H9 (cell line): ENCODE results near the gene WNT7B. TPM values are rescaled to one million over a fixed set of nuclear protein-coding genes. Genes with fewer than 3 reads are reported as not detected.

Experiments used
- DNase-seq: peaks from one replicate; pipeline ENCODE4 v3.0.0-alpha.2; 2017
- H2AFZ ChIP-seq: one replicate; pipeline ENCODE4 v1.6.1; 2013; ENCODE audit warnings: mild to moderate bottlenecking, low read length, control low read depth, moderate library complexity
- H2AK5ac ChIP-seq: 2 replicates; pipeline ENCODE4 v1.6.1; 2013; ENCODE audit warnings: low read length, control low read depth, mixed read lengths; ENCODE audit not compliant: insufficient read length
- H2BK120ac ChIP-seq: one replicate; pipeline ENCODE4 v1.6.1; 2013; ENCODE audit warnings: low read depth, mild to moderate bottlenecking, low read length, control low read depth, inconsistent platforms; ENCODE audit not compliant: poor library complexity, severe bottlenecking
- H2BK12ac ChIP-seq: 2 replicates; pipeline ENCODE4 v1.6.1; 2013; ENCODE audit warnings: low read length, control low read depth, mixed read lengths, low read depth; ENCODE audit not compliant: insufficient read length
- H2BK15ac ChIP-seq: 2 replicates; pipeline ENCODE4 v1.6.1; 2013; ENCODE audit warnings: low read depth, low read length, control low read depth
- H2BK20ac ChIP-seq: one replicate; pipeline ENCODE4 v1.6.1; 2013; ENCODE audit warnings: low read depth, mild to moderate bottlenecking, low read length, control low read depth, inconsistent platforms; ENCODE audit not compliant: poor library complexity, severe bottlenecking
- H2BK5ac ChIP-seq: 2 replicates; pipeline ENCODE4 v1.6.1; 2013; ENCODE audit warnings: low read length, control low read depth, mixed read lengths; ENCODE audit not compliant: insufficient read length
- H3K14ac ChIP-seq: 2 replicates; pipeline ENCODE4 v1.6.1; 2013; ENCODE audit warnings: low read length, control low read depth; ENCODE audit not compliant: insufficient read depth
- H3K18ac ChIP-seq: 2 replicates; pipeline ENCODE4 v1.6.1; 2013; ENCODE audit warnings: low read depth, mild to moderate bottlenecking, mixed read lengths, low read length, control low read depth; ENCODE audit not compliant: insufficient read length
- H3K23ac ChIP-seq: 2 replicates; pipeline ENCODE4 v1.6.1; 2013; ENCODE audit warnings: low read length, control low read depth, mixed read lengths, low read depth; ENCODE audit not compliant: insufficient read length
- H3K23me2 ChIP-seq: 2 replicates; pipeline ENCODE4 v1.6.1; 2013; ENCODE audit warnings: low read depth, mild to moderate bottlenecking, mixed read lengths, low read length, control low read depth; ENCODE audit not compliant: insufficient read length, poor library complexity, severe bottlenecking
- H3K27ac ChIP-seq: 2 replicates; pipeline ENCODE4 v1.5.1; 2013; ENCODE audit warnings: low read length, control low read depth, mixed read lengths, low read depth; ENCODE audit not compliant: insufficient read length
- H3K27me3 ChIP-seq: 2 replicates; pipeline ENCODE4 v1.6.1; 2013; ENCODE audit warnings: low read length, control low read depth, inconsistent platforms; ENCODE audit not compliant: insufficient read depth
- H3K4ac ChIP-seq: 2 replicates; pipeline ENCODE4 v1.6.1; 2013; ENCODE audit warnings: low read depth, mild to moderate bottlenecking, control low read depth, inconsistent platforms, low read length, moderate library complexity
- H3K4me1 ChIP-seq: 2 replicates; pipeline ENCODE4 v1.6.1; 2013; ENCODE audit warnings: low read length, control low read depth, inconsistent platforms; ENCODE audit not compliant: insufficient read depth
- H3K4me2 ChIP-seq: 2 replicates; pipeline ENCODE4 v1.6.1; 2013; ENCODE audit warnings: low read length, control low read depth, mixed read lengths; ENCODE audit not compliant: insufficient read length, insufficient read depth
- H3K56ac ChIP-seq: 2 replicates; pipeline ENCODE4 v1.6.1; 2013; ENCODE audit warnings: low read depth, mild to moderate bottlenecking, mixed read lengths, low read length, control low read depth; ENCODE audit not compliant: insufficient read length
- H3K79me1 ChIP-seq: 2 replicates; pipeline ENCODE4 v1.6.1; 2013; ENCODE audit warnings: low read depth, mild to moderate bottlenecking, moderate library complexity, low read length, control low read depth, inconsistent platforms; ENCODE audit not compliant: insufficient read depth, poor library complexity, severe bottlenecking
- H3K79me2 ChIP-seq: 2 replicates; pipeline ENCODE4 v1.6.1; 2013; ENCODE audit warnings: low read length, control low read depth, inconsistent platforms; ENCODE audit not compliant: insufficient read depth
- H3K9ac ChIP-seq: 2 replicates; pipeline ENCODE4 v1.6.1; 2013; ENCODE audit warnings: low read length, control low read depth, mixed read lengths; ENCODE audit not compliant: insufficient read length; ENCODE audit errors: extremely low read depth
- H3K9me3 ChIP-seq: one replicate; pipeline ENCODE4 v1.6.1; 2013; ENCODE audit warnings: low read depth, low read length, inconsistent platforms; ENCODE audit not compliant: control insufficient read depth
- H3T11ph ChIP-seq: one replicate; pipeline ENCODE4 v1.6.1; 2013; ENCODE audit warnings: mild to moderate bottlenecking, low read length, control low read depth, inconsistent platforms
- H4K20me1 ChIP-seq: one replicate; pipeline ENCODE4 v1.6.1; 2013; ENCODE audit not compliant: control insufficient read depth, insufficient read length, insufficient read depth
- H4K5ac ChIP-seq: 2 replicates; pipeline ENCODE4 v1.6.1; 2013; ENCODE audit warnings: low read depth, mild to moderate bottlenecking, mixed read lengths, low read length, control low read depth; ENCODE audit not compliant: insufficient read length
- H4K8ac ChIP-seq: replicated peaks from 2 replicates; pipeline ENCODE4 v1.6.1; 2013; ENCODE audit warnings: low read length, control low read depth, mixed read lengths, low read depth; ENCODE audit not compliant: insufficient read length
- H4K91ac ChIP-seq: 2 replicates; pipeline ENCODE4 v1.6.1; 2013; ENCODE audit warnings: low read depth, mild to moderate bottlenecking, moderate library complexity, mixed read lengths, low read length, control low read depth; ENCODE audit not compliant: insufficient read length
- H3K27ac Mint-ChIP-seq, 3 experiments: 2 replicates in 2 of 3; 3 replicates in 1 of 3; pipeline ENCODE4 v1.8.0; 2020 to 2021; ENCODE audit warnings: mixed read lengths in 3 of 3, mild to moderate bottlenecking in 1 of 3, moderate library complexity in 1 of 3
- H3K27me3 Mint-ChIP-seq: 2 replicates; pipeline ENCODE4 v1.8.0; 2021; ENCODE audit warnings: low read depth, mild to moderate bottlenecking, moderate library complexity, mixed read lengths
- H3K36me3 Mint-ChIP-seq, 3 experiments: 2 replicates in 2 of 3; 3 replicates in 1 of 3; pipeline ENCODE4 v1.8.0; 2020 to 2021; ENCODE audit warnings: low read depth in 3 of 3, mixed read lengths in 3 of 3; ENCODE audit not compliant: insufficient read depth in 1 of 3
- H3K4me1 Mint-ChIP-seq, 2 experiments: 2 replicates each; pipeline ENCODE4 v1.8.0; 2020; ENCODE audit warnings: mixed read lengths in 2 of 2
- H3K4me3 Mint-ChIP-seq, 2 experiments: 2 replicates in 1 of 2; 3 replicates in 1 of 2; pipeline ENCODE4 v1.8.0; 2020 to 2021; ENCODE audit warnings: mild to moderate bottlenecking in 2 of 2, mixed read lengths in 2 of 2, moderate library complexity in 1 of 2
- H3K9me3 Mint-ChIP-seq, 2 experiments: 2 replicates in 1 of 2; 3 replicates in 1 of 2; pipeline ENCODE4 v1.8.0; 2020; ENCODE audit warnings: mild to moderate bottlenecking in 2 of 2, mixed read lengths in 2 of 2, moderate library complexity in 1 of 2
- WGBS: extraction: QIAGEN DNeasy Blood & Tissue Kit; methylation state at CpG from one replicate; pipeline ENCODE4 v1.1.7; 2013; ENCODE audit warnings: missing lambda C conversion rate, low lambda C conversion rate, mixed read lengths; ENCODE audit not compliant: insufficient read length; ENCODE audit errors: extremely low coverage; 5-methylcytosine and 5-hydroxymethylcytosine counted together
- total RNA-seq: library from RNA; stranded (reverse); gene quantifications from 2 replicates; pipeline ENCODE4 v1.2.1, GENCODE V29; 2021
- TF ChIP-seq, protein P1 (sequence below): fragments of 200-600 bp; sonication (generic); conservative IDR thresholded peaks from 3 replicates; pipeline ENCODE4 v1.8.0; 2021; ENCODE audit warnings: antibody characterized with exemption, mild to moderate bottlenecking

The WNT7B gene
- total RNA-seq, 1 experiment from 2014 or later: 0.09 TPM

DNA sequence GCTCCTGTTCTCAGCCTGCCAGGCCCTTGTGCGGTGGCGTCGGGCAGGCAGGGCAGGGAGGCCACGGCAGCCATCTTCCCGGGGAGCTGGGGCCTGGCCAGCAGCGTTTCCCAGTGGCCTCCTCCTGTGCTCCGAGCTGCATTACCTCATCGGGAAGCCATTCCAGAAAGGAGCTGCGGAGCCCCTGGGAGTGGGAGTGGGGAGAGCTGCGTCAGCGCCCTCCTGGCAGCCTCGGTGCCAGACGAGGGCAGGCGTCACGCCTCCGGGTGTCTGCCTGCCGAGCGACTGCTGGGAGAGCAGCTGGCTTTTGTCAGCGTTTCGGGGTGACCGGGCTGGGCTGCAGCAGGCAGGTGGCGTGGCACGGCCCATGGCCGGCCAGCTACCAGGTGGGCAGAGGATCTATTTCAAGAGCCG lies 30.9 kb upstream of the WNT7B start:
- no peak overlapping the region for H3K56ac ChIP-seq
- no peak overlapping the region for H3K18ac ChIP-seq
- H2BK15ac ChIP-seq: no peak overlapping the region
- WGBS: no CpG with 5 or more reads among the region's 25 CpGs
- H3K79me1 ChIP-seq: no peaks in the 10 kb centered on the region
- no peaks in the 10 kb centered on the region for H3K23me2 ChIP-seq
- no peak overlapping the region for H2AFZ ChIP-seq
- no peaks in the 10 kb centered on the region for H4K20me1 ChIP-seq
- no peaks in the 10 kb centered on the region for H3K79me2 ChIP-seq
- H3K27me3 ChIP-seq: no peaks in the 10 kb centered on the region
- H3K4ac ChIP-seq: no peak overlapping the region
- H3T11ph ChIP-seq: no peak overlapping the region
- Mint-ChIP-seq H3K36me3 (no peaks in the 10 kb centered on the region), H3K4me3 (no peak overlapping the region), H3K27me3 (peaks cover 6% of the 10 kb centered on the region; the same call in 1 of the 2 replicates), H3K27ac (no peak overlapping the region), H3K4me1 (peaks cover 5% of the 10 kb centered on the region in 2 experiments), H3K9me3 (no peaks in the 10 kb centered on the region; a peak in 1 of 5 replicates)
- no peak overlapping the region for H2BK12ac ChIP-seq
- TF ChIP-seq, protein P1, sequence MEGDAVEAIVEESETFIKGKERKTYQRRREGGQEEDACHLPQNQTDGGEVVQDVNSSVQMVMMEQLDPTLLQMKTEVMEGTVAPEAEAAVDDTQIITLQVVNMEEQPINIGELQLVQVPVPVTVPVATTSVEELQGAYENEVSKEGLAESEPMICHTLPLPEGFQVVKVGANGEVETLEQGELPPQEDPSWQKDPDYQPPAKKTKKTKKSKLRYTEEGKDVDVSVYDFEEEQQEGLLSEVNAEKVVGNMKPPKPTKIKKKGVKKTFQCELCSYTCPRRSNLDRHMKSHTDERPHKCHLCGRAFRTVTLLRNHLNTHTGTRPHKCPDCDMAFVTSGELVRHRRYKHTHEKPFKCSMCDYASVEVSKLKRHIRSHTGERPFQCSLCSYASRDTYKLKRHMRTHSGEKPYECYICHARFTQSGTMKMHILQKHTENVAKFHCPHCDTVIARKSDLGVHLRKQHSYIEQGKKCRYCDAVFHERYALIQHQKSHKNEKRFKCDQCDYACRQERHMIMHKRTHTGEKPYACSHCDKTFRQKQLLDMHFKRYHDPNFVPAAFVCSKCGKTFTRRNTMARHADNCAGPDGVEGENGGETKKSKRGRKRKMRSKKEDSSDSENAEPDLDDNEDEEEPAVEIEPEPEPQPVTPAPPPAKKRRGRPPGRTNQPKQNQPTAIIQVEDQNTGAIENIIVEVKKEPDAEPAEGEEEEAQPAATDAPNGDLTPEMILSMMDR: no peak
- no peak for DNase-seq
- H2BK20ac ChIP-seq: no peak overlapping the region
- no peak overlapping the region for H4K5ac ChIP-seq
- H3K14ac ChIP-seq: no peak overlapping the region
- no peak overlapping the region for H3K27ac ChIP-seq
- H3K9ac ChIP-seq: no peak overlapping the region
- no peaks in the 10 kb centered on the region for H3K4me1 ChIP-seq
- H4K91ac ChIP-seq: no peak overlapping the region
- H3K23ac ChIP-seq: no peak overlapping the region
- no peak overlapping the region for H3K4me2 ChIP-seq
- H2BK120ac ChIP-seq: no peak overlapping the region
- H2BK5ac ChIP-seq: no peak overlapping the region
- no peak overlapping the region for H2AK5ac ChIP-seq
- H3K9me3 ChIP-seq: no peaks in the 10 kb centered on the region
- H4K8ac ChIP-seq: no peak overlapping the region
